K562 (cell line): Measurements from ENCODE around the gene ZNF474. TPM values are rescaled to one million over a fixed set of nuclear protein-coding genes. Genes with fewer than 3 reads are reported as not detected.

Experiments
- ATAC-seq: fragments of 200-7000 bp; cut with Tn5 transposase; 3 replicates; pipeline ENCODE4 v1.9.1; 2020; ENCODE audit warnings: moderate library complexity
- BruUV-seq: library from RNA; stranded (reverse); fragments of 400-500 nt; replicated peaks from 2 replicates; lab custom pipeline; 2021; lab: Mats Ljungman, UMichigan
- CTCF ChIA-PET: fragments of 300-600 bp; formaldehyde crosslinking; extraction: SDS; loops from one replicate; lab custom pipeline; 2021; ENCODE audit warnings: low intra/inter-chr PET ratio; lab: Yijun Ruan, JAX
- POLR2A ChIA-PET: fragments of 300-600, 350-650 bp; sonication (Branson Sonifier 250); formaldehyde crosslinking; extraction: SDS; loops from one replicate; lab custom pipeline; 2021; ENCODE audit warnings: antibody characterized with exemption, inconsistent platforms; lab: Yijun Ruan, JAX
- DNase-seq, 4 experiments: peaks; one replicate each; pipeline versions ENCODE4 v3.0.0 to v3.0.0-alpha.2; 2011 to 2018; ENCODE audit warnings: low spot score in 3 of 4, mixed read lengths in 3 of 4; ENCODE audit errors: extremely low read depth in 1 of 4
- FAIRE-seq: peaks from 2 replicates; lab custom pipeline; 2011; peaks lifted over from hg19 to GRCh38; lab: Jason Lieb, UNC
- H2AFZ ChIP-seq: 2 replicates; pipeline ENCODE4 v1.6.0; 2011; ENCODE audit warnings: low read depth, low read length, control low read depth, inconsistent platforms
- H3K27ac ChIP-seq: fragments of 200-600 bp; 3 replicates; pipeline ENCODE4 v1.8.0; 2011; ENCODE audit warnings: low read depth, mild to moderate bottlenecking, control low read depth, inconsistent platforms, low read length, moderate library complexity, mixed read lengths; ENCODE audit errors: extremely low read depth
- H3K27me3 ChIP-seq, 2 experiments: fragments of 300-600 bp in 1 of 2; 2 replicates in 1 of 2; 3 replicates in 1 of 2; pipeline versions ENCODE4 v1.6.0 to v1.8.0; 2011; ENCODE audit warnings: inconsistent platforms in 2 of 2, low read length in 2 of 2, mild to moderate bottlenecking in 1 of 2, mixed read lengths in 1 of 2, moderate library complexity in 1 of 2; ENCODE audit not compliant: control insufficient read depth in 2 of 2, insufficient read depth in 2 of 2
- H3K36me3 ChIP-seq: fragments of 300-600 bp; 3 replicates; pipeline ENCODE4 v1.8.0; 2011; ENCODE audit warnings: mild to moderate bottlenecking, low read length, inconsistent platforms; ENCODE audit not compliant: control insufficient read depth, insufficient read depth
- H3K4me1 ChIP-seq, 2 experiments: fragments of 200-600 bp in 1 of 2; replicated peaks in 1 of 2; 2 replicates in 1 of 2; 3 replicates in 1 of 2; pipeline versions ENCODE4 v1.5.1 to v1.8.0; 2011; ENCODE audit warnings: inconsistent platforms in 2 of 2, low read length in 2 of 2, mild to moderate bottlenecking in 1 of 2, mixed read lengths in 1 of 2, moderate library complexity in 1 of 2; ENCODE audit not compliant: control insufficient read depth in 2 of 2, insufficient read depth in 2 of 2
- H3K4me2 ChIP-seq: 2 replicates; pipeline ENCODE4 v1.6.1; 2011; ENCODE audit warnings: low read length, control low read depth, inconsistent platforms, mixed read lengths; ENCODE audit not compliant: insufficient read depth
- H3K4me3 ChIP-seq: fragments of 200-600 bp; sonication (generic), shearing (Covaris generic); 2 replicates; pipeline ENCODE4 v1.5.1; 2016; ENCODE audit warnings: control low read depth, inconsistent platforms
- H3K79me2 ChIP-seq: fragments of 200-600 bp; 3 replicates; pipeline ENCODE4 v1.8.0; 2011; ENCODE audit warnings: low read length, inconsistent platforms; ENCODE audit not compliant: control insufficient read depth, insufficient read depth
- H3K9ac ChIP-seq, 2 experiments: 2 replicates each; pipeline versions ENCODE4 v1.6.0 to v1.6.1; 2011; ENCODE audit warnings: low read depth in 2 of 2, low read length in 2 of 2, control low read depth in 1 of 2, inconsistent platforms in 1 of 2, mild to moderate bottlenecking in 1 of 2, mixed read lengths in 1 of 2; ENCODE audit not compliant: insufficient read depth in 1 of 2
- H3K9me1 ChIP-seq: one replicate; pipeline ENCODE4 v1.6.0; 2011; ENCODE audit warnings: inconsistent platforms, mild to moderate bottlenecking, low read length, moderate library complexity; ENCODE audit not compliant: control insufficient read depth, insufficient read depth
- H3K9me3 ChIP-seq: replicated peaks from 2 replicates; pipeline ENCODE4 v1.5.1; 2011; ENCODE audit warnings: low read depth, low read length, inconsistent platforms; ENCODE audit not compliant: control insufficient read depth, insufficient read depth
- H4K20me1 ChIP-seq: replicated peaks from 2 replicates; pipeline ENCODE4 v1.6.1; 2011; ENCODE audit warnings: low read length, inconsistent platforms, mixed read lengths; ENCODE audit not compliant: control insufficient read depth, insufficient read depth
- BRD9 ChIP-seq: fragments of 450-650 bp; IDR thresholded peaks from 2 replicates; pipeline ENCODE4 v1.6.1; 2018; ENCODE audit warnings: low read depth; ENCODE audit not compliant: partially characterized antibody
- DEAF1 ChIP-seq: fragments of 450-650 bp; formaldehyde crosslinking; IDR thresholded peaks from 2 replicates; pipeline ENCODE4 v1.4.0; 2020; ENCODE audit warnings: mild to moderate bottlenecking, moderate library complexity
- ETS1 ChIP-seq: conservative IDR thresholded peaks from 2 replicates; pipeline ENCODE4 v1.6.1; 2011; ENCODE audit warnings: low read depth, mild to moderate bottlenecking, low read length; ENCODE audit not compliant: control insufficient read depth
- FOXA1 ChIP-seq: fragments of 450-650 bp; IDR thresholded peaks from 2 replicates; pipeline ENCODE4 v1.6.1; 2016; ENCODE audit warnings: mild to moderate bottlenecking, borderline replicate concordance
- HDAC3 ChIP-seq: fragments of 450-650 bp; IDR thresholded peaks from 2 replicates; pipeline ENCODE4 v1.6.1; 2018; ENCODE audit warnings: borderline replicate concordance, mild to moderate bottlenecking, moderate library complexity; ENCODE audit not compliant: partially characterized antibody
- MTA2 ChIP-seq: fragments of 450-650 bp; IDR thresholded peaks from 2 replicates; pipeline ENCODE4 v1.6.1; 2016; ENCODE audit warnings: low read depth
- NCOR1 ChIP-seq: fragments of 450-650 bp; IDR thresholded peaks from 2 replicates; pipeline ENCODE4 v1.6.1; 2016; ENCODE audit warnings: mild to moderate bottlenecking, moderate library complexity
- NFYB ChIP-seq: IDR thresholded peaks from 2 replicates; pipeline ENCODE4 v1.6.1; 2011; ENCODE audit warnings: mild to moderate bottlenecking, moderate library complexity; ENCODE audit not compliant: insufficient read length; ENCODE audit errors: extremely low read depth
- PHTF2 ChIP-seq: fragments of 250-450 bp; sonication (Bioruptor Pico); IDR thresholded peaks from 2 replicates; pipeline ENCODE4 v1.5.0; 2021; ENCODE audit warnings: mild to moderate bottlenecking
- PKNOX1 ChIP-seq: fragments of 450-650 bp; IDR thresholded peaks from 2 replicates; pipeline ENCODE4 v1.6.1; 2016
- PML ChIP-seq: IDR thresholded peaks from 2 replicates; pipeline ENCODE4 v1.6.1; 2012; ENCODE audit warnings: low read length, inconsistent platforms
- POU5F1 ChIP-seq: fragments of 150-350 bp; IDR thresholded peaks from 2 replicates; pipeline ENCODE4 v1.6.1; 2014; ENCODE audit warnings: borderline replicate concordance, low read length, low read depth, mild to moderate bottlenecking; ENCODE audit not compliant: partially characterized antibody
- SPI1 ChIP-seq: IDR thresholded peaks from 2 replicates; pipeline ENCODE4 v1.6.1; 2011; ENCODE audit warnings: low read depth, low read length, control low read depth, borderline replicate concordance
- TOE1 ChIP-seq, 2 experiments: fragments of 450-650 bp in 1 of 2; sonication (generic) in 1 of 2; formaldehyde crosslinking in 1 of 2; IDR thresholded peaks; 2 replicates each; pipeline versions ENCODE4 v1.7.1 to v1.8.0; 2016 to 2022; ENCODE audit warnings: borderline replicate concordance in 2 of 2, mild to moderate bottlenecking in 2 of 2, antibody characterized with exemption in 1 of 2, inconsistent platforms in 1 of 2, low read depth in 1 of 2, missing genetic modification reagents in 1 of 2, moderate library complexity in 1 of 2
- ZBED1 ChIP-seq: IDR thresholded peaks from 2 replicates; pipeline ENCODE4 v1.6.1; 2014
- ZBTB7A ChIP-seq: IDR thresholded peaks from 2 replicates; pipeline ENCODE4 v1.6.1; 2011; ENCODE audit warnings: low read depth, mild to moderate bottlenecking, low read length, moderate library complexity, borderline replicate concordance; ENCODE audit not compliant: control insufficient read depth
- ZFP91 ChIP-seq: sonication (generic); formaldehyde crosslinking; IDR thresholded peaks from 2 replicates; pipeline ENCODE4 v1.8.0; 2022; ENCODE audit warnings: mild to moderate bottlenecking, missing genetic modification reagents
- ZNF134 ChIP-seq: fragments of 250-450 bp; sonication (Bioruptor Pico); conservative IDR thresholded peaks from 2 replicates; pipeline ENCODE4 v1.4.0; 2020
- ZNF668 ChIP-seq: fragments of 250-450 bp; sonication (Bioruptor Pico); IDR thresholded peaks from 2 replicates; pipeline ENCODE4 v1.8.0; 2022; ENCODE audit warnings: mild to moderate bottlenecking, inconsistent platforms
- WGBS: fragments of 100-300 bp; shearing (Covaris generic); methylation state at CpG from one replicate; pipeline ENCODE4 v1.1.6; 2016; ENCODE audit warnings: low coverage, mixed read lengths; ENCODE audit not compliant: insufficient coverage; ENCODE audit errors: missing lambda C conversion rate; 5-methylcytosine and 5-hydroxymethylcytosine counted together
- in situ Hi-C: fragments of 300-500 bp; cut with MboI; formaldehyde crosslinking; loops from 4 replicates; pipeline ENCODE4 v1.15.0; 2018; ENCODE audit warnings: inconsistent platforms, mixed read lengths
- intact Hi-C: fragments of 100-400 bp; cut with micrococcal nuclease; formaldehyde crosslinking; loops from 2 replicates; pipeline ENCODE4 v1.14.2; 2022
- polyA plus RNA-seq, 8 experiments: library from polyadenylated mRNA; depleted of rRNA in 4 of 8; stranded (reverse) in 5 of 8; unstranded in 3 of 8; fragments of >200 nt; fragmentation: Nextera tagmentation in 2 of 8; fragmentation: Illumina TruSeq in 1 of 8; extraction: Ambion mirVana in 2 of 8; extraction: Trizol in 1 of 8; gene quantifications; 2 replicates each; pipeline versions ENCODE4 v1.2.1 to v1.2.3, GENCODE V29; 2011 to 2014; ENCODE audit warnings: inconsistent platforms in 1 of 8, missing spikeins in 1 of 8
- total RNA-seq, 7 experiments: library from RNA; depleted of rRNA in 6 of 7; stranded (reverse); fragments of >200 nt in 6 of 7; fragmentation: Illumina TruSeq in 2 of 7; extraction: Trizol in 2 of 7; gene quantifications; 2 replicates each; pipeline versions ENCODE4 v1.2.1 to v1.2.3, GENCODE V29; 2011 to 2021; ENCODE audit warnings: low replicate concordance in 1 of 7

ZNF474 gene
- total and polyA plus RNA-seq, 9 of the 15 experiments (the other 6 are each of a cell fraction or from before 2014, with no cell fraction given) = 0.16 to 0.62 (median 0.39) TPM

GRCh38 chr5:122199146-122199545 lies 69.8 kb downstream of the ZNF474 start:
- BruUV-seq = no TSS peak
- no peak for TF ChIP-seq ZBTB7A
- no peak for TF ChIP-seq ZFP91
- TF ChIP-seq MTA2 = no peak
- TF ChIP-seq ZNF134 (CRISPR knock-in tag) = no peak
- TF ChIP-seq NCOR1 = no peak
- TF ChIP-seq NFYB = no peak
- no peak for TF ChIP-seq ZNF668 (CRISPR knock-in tag)
- no peak for TF ChIP-seq PML
- TF ChIP-seq SPI1 = no peak
- TF ChIP-seq BRD9 = no peak
- no peak for TF ChIP-seq PKNOX1
- TF ChIP-seq ZBED1 = no peak
- no peak for TF ChIP-seq FOXA1
- no peak for TF ChIP-seq ETS1
- TF ChIP-seq TOE1 (IDR thresholded peaks at IDR 0.05; ENCODE audit: borderline replicate concordance) = no peak
- no peak for TF ChIP-seq TOE1 (CRISPR knock-in tag; IDR thresholded peaks at IDR 0.05; ENCODE audit: borderline replicate concordance, low read depth)
- TF ChIP-seq PHTF2 (CRISPR knock-in tag) = no peak
- no peak for TF ChIP-seq HDAC3
- no peak for TF ChIP-seq DEAF1 (CRISPR knock-in tag)
- TF ChIP-seq POU5F1 = no peak

More at GRCh38 chr5:122199146-122199545, 69.8 kb downstream of the ZNF474 start:
- no peak overlapping the region for H3K9ac ChIP-seq
- no peaks in the 10 kb centered on the region for H3K4me1 ChIP-seq
- H2AFZ ChIP-seq = no peak overlapping the region
- intact Hi-C loops (loop anchor here (5.0 kb wide), 1 partner anchor 293 kb away; no protein-coding TSS in a partner anchor), in situ Hi-C loops (loop anchor here (10.0 kb wide), 1 partner anchor 296 kb away; no protein-coding TSS in a partner anchor)
- no peak for FAIRE-seq
- ChIA-PET POLR2A (no interaction called here), CTCF (no interaction called here)
- H4K20me1 ChIP-seq = no peaks in the 10 kb centered on the region
- H3K4me3 ChIP-seq = no peak overlapping the region
- WGBS = 0% methylated on average over 3 of the region's 3 CpGs
- no peak overlapping the region for H3K27ac ChIP-seq
- H3K4me2 ChIP-seq = no peak overlapping the region
- no peaks in the 10 kb centered on the region for H3K9me3 ChIP-seq
- ATAC-seq = no peak
- no peaks in the 10 kb centered on the region for H3K9me1 ChIP-seq
- DNase-seq = no peak
- no peaks in the 10 kb centered on the region for H3K79me2 ChIP-seq
- no peaks in the 10 kb centered on the region for H3K27me3 ChIP-seq
- no peaks in the 10 kb centered on the region for H3K36me3 ChIP-seq
